Upper lobe of left lung (tissue), 6 donors: ENCODE data around the gene OAS2. TPM values are rescaled to one million over a fixed set of nuclear protein-coding genes. Genes with fewer than 3 reads are reported as not detected.

Experiments
- ATAC-seq, 2 donors: fragments of 200-7000 bp; cut with Tn5 transposase; one replicate each; pipeline ENCODE4 v1.9.1; 2022; ENCODE audit warnings: mild to moderate bottlenecking in 2 of 2, moderate library complexity in 2 of 2; ENCODE audit not compliant: low FRiP score in 2 of 2
- DNase-seq, 2 donors: peaks; one replicate each; pipeline ENCODE4 v3.0.0-alpha.2; 2019 to 2020
- H3K27ac ChIP-seq, 4 donors: fragments of 200-600 bp; sonication (generic); one replicate each; pipeline ENCODE4 v1.5.1; 2016 to 2019
- H3K27me3 ChIP-seq, 4 donors: fragments of 200-600 bp; sonication (generic); one replicate each; pipeline ENCODE4 v1.5.1; 2017 to 2019
- H3K36me3 ChIP-seq, 4 donors: fragments of 200-600 bp; sonication (generic); one replicate each; pipeline ENCODE4 v1.5.1; 2016 to 2019
- H3K4me1 ChIP-seq, 4 donors: fragments of 200-600 bp; sonication (generic); one replicate each; pipeline ENCODE4 v1.5.1; 2018 to 2019
- H3K4me3 ChIP-seq, 4 donors: fragments of 200-600 bp; sonication (generic); one replicate each; pipeline ENCODE4 v1.5.1; 2017 to 2019; ENCODE audit warnings: mild to moderate bottlenecking in 2 of 4, moderate library complexity in 1 of 4
- H3K9me3 ChIP-seq, 4 donors: fragments of 200-600 bp; sonication (generic); one replicate each; pipeline ENCODE4 v1.5.1; 2018 to 2019
- CTCF ChIP-seq, 6 experiments: fragments of 450-650 bp in 4 of 6; fragments of 200-600 bp in 2 of 6; sonication (generic) in 2 of 6; IDR thresholded peaks; one replicate each; pipeline ENCODE4 v1.5.1; 2016 to 2019; ENCODE audit warnings: antibody characterized with exemption in 6 of 6
- EP300 ChIP-seq, 4 donors: sonication (generic); formaldehyde crosslinking; IDR thresholded peaks; one replicate each; pipeline ENCODE4 v1.5.1; 2017; ENCODE audit warnings: antibody characterized with exemption in 4 of 4, control low read depth in 2 of 4
- POLR2A ChIP-seq, 4 donors: fragments of 450-650 bp; IDR thresholded peaks; one replicate each; pipeline ENCODE4 v1.5.1; 2016 to 2017; ENCODE audit warnings: antibody characterized with exemption in 4 of 4, mild to moderate bottlenecking in 2 of 4
- POLR2AphosphoS5 ChIP-seq, 2 donors: sonication (generic); formaldehyde crosslinking; IDR thresholded peaks; one replicate each; pipeline ENCODE4 v1.5.1; 2017; ENCODE audit warnings: antibody characterized with exemption in 2 of 2
- WGBS, 2 donors: methylation state at CpG; one replicate each; pipeline ENCODE4 v1.1.5; 2017 to 2018; 5-methylcytosine and 5-hydroxymethylcytosine counted together
- total RNA-seq, 6 donors: library from RNA; depleted of rRNA in 4 of 6; stranded (reverse); fragments of >200 nt in 4 of 6; gene quantifications; one replicate each; pipeline versions ENCODE4 v1.1.0 to v1.2.1, GENCODE V29; 2016 to 2021
- donor health status: DM: no; HTN: no; CAD: no; lungs with moderate emphysema.
- donor health status: DM: no; HTN: yes; CAD: no; lungs with severe emphysema.

The OAS2 gene
- total RNA-seq, 6 donors from 2014 or later, result 17.2 to 59.7 (median 20.1) TPM

- no peaks in the 10 kb centered on the region for H3K36me3 ChIP-seq
- H3K27me3 ChIP-seq, result peaks cover 0 to 31% (median 13%) of the 10 kb centered on the region in 4 donors
- TF ChIP-seq POLR2A (IDR thresholded peaks at IDR 0.05) (no peak), POLR2AphosphoS5 (IDR thresholded peaks at IDR 0.05) (no peak), CTCF (IDR thresholded peaks at IDR 0.05) (no peak), EP300 (IDR thresholded peaks at IDR 0.05) (no peak)
- H3K4me3 ChIP-seq, result no peak overlapping the region
- H3K4me1 ChIP-seq, result peaks cover 8 to 16% (median 13%) of the 10 kb centered on the region in 4 donors
- H3K27ac ChIP-seq, result no peak overlapping the region
- no peaks in the 10 kb centered on the region for H3K9me3 ChIP-seq
- ATAC-seq, result no peak
- WGBS, 2 donors, result 58 to 62% methylated on average over 4 of the region's 4 CpGs
- DNase-seq, result no peak
Observed at GRCh38 chr12:113054948-113055486, 76.7 kb downstream of the OAS2 start.

GRCh38 chr12:113055594-113056380, 77.5 kb downstream of the OAS2 start:
- Histone ChIP-seq H3K4me1 (peaks cover 8 to 16% (median 13%) of the 10 kb centered on the region in 4 donors), H3K27me3 (peaks cover 0 to 31% (median 13%) of the 10 kb centered on the region in 4 donors), H3K9me3 (no peaks in the 10 kb centered on the region), H3K27ac (no peak overlapping the region), H3K4me3 (no peak overlapping the region), H3K36me3 (no peaks in the 10 kb centered on the region)
- no peak for TF ChIP-seq EP300 (IDR thresholded peaks at IDR 0.05)
- no peak for TF ChIP-seq POLR2AphosphoS5 (IDR thresholded peaks at IDR 0.05)
- no peak for TF ChIP-seq CTCF (IDR thresholded peaks at IDR 0.05)
- TF ChIP-seq POLR2A (IDR thresholded peaks at IDR 0.05), result no peak
- ATAC-seq, result no peak
- DNase-seq, result peak in 1 of 2 donors; percentile 73
- WGBS, 2 donors, result 59 to 67% methylated on average over 12 to 13 of the region's 13 CpGs

DNA sequence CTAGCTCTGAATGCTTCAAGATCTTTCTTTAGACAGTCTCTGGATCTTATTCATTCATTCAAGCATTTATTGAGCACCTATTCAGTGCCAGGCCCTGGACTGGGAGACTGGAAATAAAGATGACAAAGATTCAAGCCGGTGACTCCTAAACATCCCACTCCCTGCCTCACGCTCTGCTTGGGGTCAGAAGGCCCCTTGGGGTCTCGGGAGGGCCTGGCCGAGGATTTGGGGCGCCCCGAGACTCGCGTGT, 78.0 kb downstream of the OAS2 start:
- TF ChIP-seq EP300 (IDR thresholded peaks at IDR 0.05) (no peak), POLR2AphosphoS5 (IDR thresholded peaks at IDR 0.05) (no peak), POLR2A (IDR thresholded peaks at IDR 0.05) (no peak), CTCF (IDR thresholded peaks at IDR 0.05) (no peak)
- WGBS, 2 donors, result 14 to 15% methylated on average over 5 to 8 of the region's 8 CpGs
- Histone ChIP-seq H3K27ac (no peak overlapping the region), H3K4me3 (peak overlapping the region in 3 of 4 donors; percentile 37 to 51 (median 50)), H3K27me3 (peaks cover 0 to 31% (median 13%) of the 10 kb centered on the region in 4 donors), H3K9me3 (no peaks in the 10 kb centered on the region), H3K36me3 (no peaks in the 10 kb centered on the region), H3K4me1 (peaks cover 8 to 16% (median 13%) of the 10 kb centered on the region in 4 donors)
- ATAC-seq, result no peak
- no peak for DNase-seq

DNA sequence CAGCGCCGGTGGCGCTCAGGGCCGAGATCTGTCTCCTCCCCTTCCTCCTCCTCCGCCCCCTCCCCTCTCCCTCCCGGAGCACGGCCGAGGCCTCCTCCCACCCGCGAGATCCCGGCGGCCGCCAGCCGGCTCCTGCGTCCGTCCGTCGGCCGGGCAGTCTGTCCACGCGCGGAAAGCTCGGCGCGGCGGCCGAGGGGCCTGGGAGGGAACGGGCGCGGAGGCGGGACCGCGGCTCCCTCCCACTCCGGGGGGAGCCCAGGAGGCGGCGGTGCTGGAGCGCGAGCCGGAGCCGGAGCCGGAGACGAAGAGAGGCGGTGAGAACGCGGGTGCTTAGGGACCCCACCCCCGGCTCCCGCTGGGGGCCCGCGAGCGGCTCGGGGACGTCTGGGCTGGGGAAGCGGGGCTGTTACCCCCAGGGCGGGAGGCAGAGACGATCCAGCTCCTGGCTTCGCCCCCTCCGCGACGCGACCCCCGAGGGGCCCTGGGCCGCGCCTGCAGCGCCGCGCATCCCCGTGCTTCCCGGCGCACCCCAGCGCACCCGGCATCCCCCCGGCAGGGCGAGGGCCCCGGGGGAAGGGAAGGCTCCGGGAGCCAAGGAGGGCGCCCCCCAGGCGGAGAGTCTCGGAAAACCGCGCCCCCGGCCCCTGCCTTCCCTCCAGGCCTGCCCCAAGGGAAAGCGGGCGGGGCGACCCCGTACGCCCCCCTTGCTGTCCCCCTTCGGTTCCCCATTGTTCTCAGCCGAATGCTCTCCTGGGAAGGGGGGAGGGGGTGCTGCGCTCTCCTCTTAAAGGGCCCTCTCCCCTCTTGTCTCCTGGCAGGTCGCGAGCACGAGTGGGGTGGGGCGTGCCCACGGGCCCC, 78.5 kb downstream of the OAS2 start, which contains the start of gene DTX1:
DTX1 (plus strand) TSS at position 100 of the 858 bp plus-strand sequence. CDS start 1,463 bp downstream, outside the sequence.
- H3K36me3 ChIP-seq, result no peaks in the 10 kb centered on the region
- WGBS, 2 donors, result 4% methylated on average over 38 of the region's 94 CpGs; no CpG with 5 or more reads in 1 of the 2 donors

More for the DNA sequence above, 78.5 kb downstream of the OAS2 start, which contains the start of gene DTX1:
- ATAC-seq (peak in 1 of 2 donors; percentile 75), DNase-seq (peak in 1 of 2 donors; percentile 85)
- TF ChIP-seq EP300 (IDR thresholded peaks at IDR 0.05) (no peak), POLR2AphosphoS5 (IDR thresholded peaks at IDR 0.05) (no peak), POLR2A (IDR thresholded peaks at IDR 0.05) (no peak), CTCF (IDR thresholded peaks at IDR 0.05) (no peak)
- no peaks in the 10 kb centered on the region for H3K9me3 ChIP-seq
- H3K4me3 ChIP-seq, result peak within 1 kb of the TSS; percentile 7 to 51 (median 44)
- H3K4me1 ChIP-seq, result peaks cover 8 to 16% (median 13%) of the 10 kb centered on the region in 4 donors
- peaks cover 0 to 31% (median 13%) of the 10 kb centered on the region in 4 donors for H3K27me3 ChIP-seq
- peak within 1 kb of the TSS in 1 of 4 donors; percentile 17 for H3K27ac ChIP-seq
